GM23248 (cell line): ENCODE measurements around the gene PLCE1.

Experiments used
- EZH2 ChIP-seq: fragments of 200-600 bp; sonication (generic); IDR thresholded peaks from 2 replicates; pipeline ENCODE4 v1.6.1; 2018; ENCODE audit warnings: antibody characterized with exemption, mild to moderate bottlenecking; ENCODE audit not compliant: insufficient read depth, poor library complexity, severe bottlenecking
- EZH2phosphoT487 ChIP-seq: fragments of 200-600 bp; sonication (generic); IDR thresholded peaks from 2 replicates; pipeline ENCODE4 v1.6.1; 2018; ENCODE audit warnings: antibody characterized with exemption, moderate library complexity, mild to moderate bottlenecking, low read depth; ENCODE audit not compliant: insufficient read depth

GRCh38 chr10:93994438-93994801, 689 bp downstream of the PLCE1 start:
- no peak for TF ChIP-seq EZH2phosphoT487
- no peak for TF ChIP-seq EZH2
